ENCODE results near the gene PNMT. TPM values are rescaled to one million over a fixed set of nuclear protein-coding genes. Genes with fewer than 3 reads are reported as not detected.
"Not testable (repeated sequence)": the region's sequence is repeated elsewhere in the genome, so short reads cannot be mapped to it uniquely, and the experiment has no call there.

PNMT gene
- total RNA-seq, 6 experiments from 2014 or later: 0.26 TPM; not detected in 5

GRCh38 chr17:39709998-39710964, 42.0 kb downstream of the PNMT start:
- Mint-ChIP-seq H3K4me3 (no peak overlapping the region), H3K27ac (no peak overlapping the region), H3K36me3 (ENCODE audit: low read depth) (peaks cover 4% of the 10 kb centered on the region; the same call in 1 of the 2 replicates), H3K4me1 (ENCODE audit: low read depth) (no peaks in the 10 kb centered on the region), H3K27me3 (ENCODE audit: insufficient read depth) (peaks cover 2% of the 10 kb centered on the region; the same call in 1 of the 2 replicates), H3K9me3 (no peaks in the 10 kb centered on the region)
- DNase-seq: no peak
- no peak for TF ChIP-seq CTCF (IDR thresholded peaks at IDR 0.05)

DNA sequence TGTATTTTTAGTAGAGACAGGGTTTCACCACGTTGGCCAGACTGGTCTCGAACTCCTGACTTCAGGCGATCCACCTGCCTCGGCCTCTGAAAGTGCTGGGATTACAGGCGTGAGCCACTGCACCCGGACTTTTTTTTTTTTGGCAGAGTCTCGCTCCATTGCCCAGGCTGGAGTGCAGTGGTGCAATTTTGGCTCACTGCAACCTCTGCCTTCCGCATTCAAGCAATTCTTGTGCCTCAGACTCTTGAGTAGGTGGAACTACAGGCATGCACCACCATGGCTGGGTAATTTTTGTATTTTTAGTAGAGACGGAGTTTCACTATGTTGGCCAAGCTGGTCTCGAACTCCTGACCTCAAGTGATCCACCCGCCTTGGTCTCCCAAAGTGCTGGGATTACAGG, 42.8 kb downstream of the PNMT start:
- H3K36me3 Mint-ChIP-seq (ENCODE audit: low read depth): not testable (repeated sequence)

GRCh38 chr17:39711851-39712250, 43.6 kb downstream of the PNMT start:
- H3K36me3 Mint-ChIP-seq (ENCODE audit: low read depth): peaks cover 4% of the 10 kb centered on the region; the same call in 1 of the 2 replicates
- no peaks in the 10 kb centered on the region for H3K9me3 Mint-ChIP-seq
- no peak overlapping the region for H3K4me3 Mint-ChIP-seq
- H3K4me1 Mint-ChIP-seq (ENCODE audit: low read depth): no peaks in the 10 kb centered on the region
- DNase-seq: no peak
- peaks cover 2% of the 10 kb centered on the region; the same call in 1 of the 2 replicates for H3K27me3 Mint-ChIP-seq (ENCODE audit: insufficient read depth)
- H3K27ac Mint-ChIP-seq: no peak overlapping the region
- TF ChIP-seq CTCF (IDR thresholded peaks at IDR 0.05): no peak

More for the DNA sequence above, 42.8 kb downstream of the PNMT start:
- not testable (repeated sequence) for H3K27ac Mint-ChIP-seq; H3K4me3 Mint-ChIP-seq; H3K4me1 Mint-ChIP-seq (ENCODE audit: low read depth); H3K27me3 Mint-ChIP-seq (ENCODE audit: insufficient read depth); DNase-seq; H3K9me3 Mint-ChIP-seq

GRCh38 chr17:39714234-39714633, 46.0 kb downstream of the PNMT start:
- Mint-ChIP-seq H3K27ac (no peak overlapping the region), H3K4me1 (ENCODE audit: low read depth) (no peaks in the 10 kb centered on the region), H3K36me3 (ENCODE audit: low read depth) (peaks cover 4% of the 10 kb centered on the region; the same call in 1 of the 2 replicates), H3K9me3 (no peaks in the 10 kb centered on the region), H3K27me3 (ENCODE audit: insufficient read depth) (peaks cover 2% of the 10 kb centered on the region), H3K4me3 (no peak overlapping the region)
- DNase-seq: no peak
- TF ChIP-seq CTCF (IDR thresholded peaks at IDR 0.05): no peak

DNA sequence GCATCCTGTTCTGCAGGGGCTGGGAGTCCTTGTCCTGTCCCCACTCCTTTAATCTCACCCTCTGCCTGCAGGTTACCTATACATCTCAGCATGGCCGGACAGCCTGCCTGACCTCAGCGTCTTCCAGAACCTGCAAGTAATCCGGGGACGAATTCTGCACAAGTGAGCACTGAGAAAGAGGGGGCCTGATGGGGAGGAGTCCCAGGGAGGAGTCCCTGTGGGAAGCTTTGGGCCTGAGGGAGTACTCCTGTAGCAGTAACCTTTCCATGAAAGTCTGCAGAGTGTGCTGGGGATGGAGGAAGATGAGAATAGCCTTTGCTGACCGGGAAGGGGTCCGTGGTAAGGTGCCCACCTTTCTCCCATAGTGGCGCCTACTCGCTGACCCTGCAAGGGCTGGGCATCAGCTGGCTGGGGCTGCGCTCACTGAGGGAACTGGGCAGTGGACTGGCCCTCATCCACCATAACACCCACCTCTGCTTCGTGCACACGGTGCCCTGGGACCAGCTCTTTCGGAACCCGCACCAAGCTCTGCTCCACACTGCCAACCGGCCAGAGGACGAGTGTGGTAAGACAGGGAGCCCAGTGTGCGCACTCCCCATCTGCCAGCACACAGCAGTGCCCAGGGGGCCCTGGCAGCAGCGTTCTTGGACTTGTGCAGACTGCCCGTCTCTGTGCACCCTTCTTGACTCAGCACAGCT, 47.3 kb downstream of the PNMT start:
- H3K27ac Mint-ChIP-seq: no peak overlapping the region
- peaks cover 6% of the 10 kb centered on the region for H3K27me3 Mint-ChIP-seq (ENCODE audit: insufficient read depth)
- peaks cover 4% of the 10 kb centered on the region; the same call in 1 of the 2 replicates for H3K36me3 Mint-ChIP-seq (ENCODE audit: low read depth)
- no peak for DNase-seq
- no peak for TF ChIP-seq CTCF (IDR thresholded peaks at IDR 0.05)
- no peaks in the 10 kb centered on the region for H3K4me1 Mint-ChIP-seq (ENCODE audit: low read depth)
- H3K4me3 Mint-ChIP-seq: no peak overlapping the region
- no peaks in the 10 kb centered on the region for H3K9me3 Mint-ChIP-seq
